Suppressor macrophage treated with lipopolysaccharide for 4 hours (primary cell): ENCODE measurements around the gene IFT74.

Experiments used
- DNase-seq: peaks from one replicate; pipeline ENCODE4 v3.0.0-alpha.2; 2020

The IFT74 gene

DNA sequence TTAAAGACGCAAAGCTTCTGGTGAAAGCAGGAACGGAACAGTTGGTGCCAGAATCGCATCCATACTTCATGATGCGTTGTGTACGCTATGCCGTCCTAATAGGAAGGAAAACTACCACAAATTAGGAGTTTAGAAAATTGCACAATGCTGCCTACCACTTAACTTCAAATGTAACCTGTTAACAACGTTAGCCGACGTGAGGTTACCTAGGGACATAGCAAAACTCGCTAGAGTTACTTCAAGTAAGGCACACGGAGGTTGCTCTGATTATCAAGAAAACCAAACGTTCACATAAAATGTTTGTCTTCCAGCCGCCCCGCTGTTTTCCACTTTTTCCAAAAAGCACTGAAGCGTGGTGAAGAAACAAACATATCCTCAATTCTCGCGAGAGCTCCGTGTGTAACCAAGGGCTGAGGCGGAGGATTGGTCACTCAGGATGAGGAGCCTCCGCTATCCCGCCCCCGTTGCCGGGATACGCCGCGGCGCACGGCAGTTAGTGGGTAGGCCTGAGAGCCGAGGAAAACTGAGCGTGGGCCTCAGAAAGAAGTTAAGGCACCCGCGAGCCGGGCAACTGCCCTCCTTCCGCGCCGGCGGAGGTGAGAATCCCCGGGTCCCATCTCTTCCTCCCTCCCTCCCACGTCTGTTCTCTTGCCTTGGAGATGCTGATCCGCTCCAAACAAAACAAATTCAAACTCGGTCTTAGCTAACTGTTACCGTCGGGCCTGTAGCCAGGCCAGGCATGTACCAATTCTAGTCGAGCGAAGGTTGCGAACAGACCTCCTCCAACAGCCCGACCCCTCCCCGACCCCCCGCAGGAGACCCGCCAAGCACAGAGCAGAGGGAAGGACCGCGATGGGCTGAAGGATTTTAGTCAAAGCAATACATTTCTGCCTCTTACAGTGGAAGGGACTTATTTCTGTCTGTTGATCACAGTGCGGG lies at the start of gene IFT74:
IFT74 (plus strand) TSS at position 492 of the 939 bp plus-strand sequence. CDS start 5,556 bp downstream, outside the sequence.
- DNase-seq = peak; percentile 99

GRCh38 chr9:26913138-26913668 lies 43.0 kb upstream of the IFT74 start:
- DNase-seq = no peak

DNA sequence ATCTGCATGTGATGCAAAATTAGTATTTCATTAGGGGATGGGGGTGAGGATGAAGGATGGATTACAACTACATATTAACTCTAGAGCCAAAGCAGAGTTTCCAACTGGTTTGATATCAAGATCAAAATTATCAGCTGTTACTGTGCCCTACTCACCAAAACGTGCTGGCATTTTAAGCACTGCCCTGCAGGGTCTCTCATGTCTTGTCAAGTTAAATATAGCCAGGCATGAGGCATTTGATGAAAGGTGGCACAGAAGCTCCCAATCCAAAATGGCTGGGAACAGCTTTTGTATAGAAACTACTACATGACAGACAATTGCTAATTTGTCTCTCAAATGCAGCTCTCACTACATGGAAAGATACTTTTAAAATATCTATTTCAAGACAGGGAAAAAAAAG lies 36.5 kb upstream of the IFT74 start:
- no peak for DNase-seq

- DNase-seq = no peak
Measured at GRCh38 chr9:26925609-26926008, 30.6 kb upstream of the IFT74 start.

DNA sequence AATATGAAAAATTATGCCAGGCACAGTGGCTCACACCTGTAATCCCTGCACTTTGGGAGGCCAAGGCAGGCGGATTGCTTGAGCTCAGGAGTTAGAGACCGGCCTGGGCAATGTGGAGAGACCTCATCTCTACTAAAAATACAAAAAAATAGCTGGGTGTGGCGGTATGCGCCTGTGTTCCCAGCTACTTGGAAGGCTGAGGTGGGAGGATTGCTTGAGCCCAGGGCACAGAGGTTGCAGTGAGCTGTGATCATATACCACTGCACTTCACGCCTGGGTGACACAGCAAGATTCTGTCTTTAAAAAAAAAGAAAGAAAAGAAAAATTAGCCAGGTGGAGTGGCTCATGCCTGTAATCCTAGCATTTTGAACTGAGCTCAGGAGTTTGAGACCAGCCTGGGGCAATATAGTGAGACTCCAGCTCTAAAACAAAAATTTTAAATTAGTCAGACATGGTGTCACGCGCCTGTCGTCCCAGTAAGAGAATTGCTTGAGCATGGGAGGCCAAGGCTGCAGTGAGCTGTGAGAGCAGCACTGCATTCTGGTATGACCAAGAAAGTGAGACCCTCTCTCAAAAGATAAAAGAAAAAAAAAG lies 27.2 kb upstream of the IFT74 start:
- DNase-seq = no peak

- no peak for DNase-seq
Measured at GRCh38 chr9:26935847-26936246, 20.4 kb upstream of the IFT74 start.

GRCh38 chr9:26937816-26938371 lies 18.3 kb upstream of the IFT74 start:
- DNase-seq = no peak

DNA sequence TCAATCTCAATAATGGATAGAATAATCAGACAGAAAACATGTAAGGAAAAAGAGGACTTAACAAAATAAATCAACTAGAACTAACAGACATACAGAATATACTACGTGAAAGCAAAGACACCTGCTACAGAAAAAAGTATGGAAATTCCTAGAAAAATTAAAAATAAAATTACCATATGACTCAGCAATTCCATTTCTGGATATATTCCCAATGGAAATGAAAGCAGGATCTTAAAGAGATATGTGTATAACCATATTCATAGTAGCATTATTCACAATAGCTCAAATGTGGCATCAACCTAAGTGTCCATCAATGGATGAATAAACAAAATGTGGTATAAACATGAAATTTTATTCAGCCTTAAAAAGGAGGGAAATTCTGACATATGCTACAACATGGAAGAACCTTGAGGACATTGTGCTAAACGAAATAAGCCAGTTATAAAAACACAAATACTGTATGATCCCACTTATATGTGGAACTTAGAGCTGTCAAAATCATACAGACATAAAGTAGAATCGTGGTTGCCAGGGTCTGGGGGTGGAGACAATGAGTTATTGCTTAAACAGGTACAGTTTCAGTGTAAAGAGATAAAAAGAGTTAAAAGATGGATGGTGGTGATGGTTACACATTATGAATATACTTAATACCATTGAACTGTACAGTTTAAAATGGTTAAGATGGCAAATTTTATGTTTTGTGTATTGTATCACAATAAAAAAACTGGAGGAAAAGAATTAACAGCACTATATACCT lies 16.1 kb upstream of the IFT74 start:
- no peak for DNase-seq

GRCh38 chr9:26940779-26941178 lies 15.4 kb upstream of the IFT74 start:
- no peak for DNase-seq

GRCh38 chr9:26945591-26945990 lies 10.6 kb upstream of the IFT74 start:
- no peak for DNase-seq

- peak; percentile 95 for DNase-seq
Measured at GRCh38 chr9:26946753-26947727, 9.2 kb upstream of the IFT74 start, which contains the start of gene PLAA. TSS of gene PLAA (minus strand) at chr9:26947242. CDS start at chr9:26947045, 197 bp downstream.

DNA sequence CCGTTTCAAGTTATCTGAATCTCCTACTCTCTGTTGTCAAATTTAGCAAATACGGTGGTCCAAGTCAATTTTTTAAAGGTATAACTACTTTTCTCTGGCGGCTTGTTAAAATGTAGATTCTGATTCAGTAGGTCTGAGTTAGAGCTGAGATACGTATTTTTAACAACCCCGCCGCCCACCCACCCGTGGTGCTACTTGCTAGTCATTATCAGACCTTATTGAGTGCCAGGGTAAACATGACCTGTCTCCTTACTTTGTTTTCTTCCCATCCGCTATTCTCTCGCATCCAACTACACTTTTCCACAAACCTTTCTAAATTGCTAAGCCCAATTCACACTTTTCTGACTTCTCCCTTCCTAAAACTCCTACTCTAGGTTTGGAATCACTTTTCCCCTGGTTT lies 8.5 kb upstream of the IFT74 start:
- no peak for DNase-seq

GRCh38 chr9:26949637-26950069 lies 6.6 kb upstream of the IFT74 start:
- no peak for DNase-seq

GRCh38 chr9:26950521-26950920 lies 5.7 kb upstream of the IFT74 start:
- no peak for DNase-seq

DNA sequence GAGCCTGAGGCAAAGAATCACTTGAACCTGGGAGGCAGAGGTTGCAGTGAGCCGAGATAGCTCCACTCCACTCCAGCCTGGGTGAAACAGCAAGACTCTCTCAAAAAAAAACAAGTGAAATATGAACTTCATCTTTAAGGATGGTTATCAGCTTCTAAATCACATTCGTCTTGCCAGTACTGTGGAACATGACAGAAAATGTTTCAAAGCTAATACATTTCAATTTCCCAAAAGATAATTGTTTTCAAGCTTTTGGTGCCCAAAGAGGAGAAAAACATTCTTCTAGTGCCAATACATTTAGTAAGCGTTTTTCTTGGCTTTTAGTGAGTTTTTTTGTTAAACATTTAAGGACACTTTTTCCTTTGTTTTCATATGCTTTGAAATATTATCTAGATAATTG lies 4.4 kb upstream of the IFT74 start:
- no peak for DNase-seq

DNA sequence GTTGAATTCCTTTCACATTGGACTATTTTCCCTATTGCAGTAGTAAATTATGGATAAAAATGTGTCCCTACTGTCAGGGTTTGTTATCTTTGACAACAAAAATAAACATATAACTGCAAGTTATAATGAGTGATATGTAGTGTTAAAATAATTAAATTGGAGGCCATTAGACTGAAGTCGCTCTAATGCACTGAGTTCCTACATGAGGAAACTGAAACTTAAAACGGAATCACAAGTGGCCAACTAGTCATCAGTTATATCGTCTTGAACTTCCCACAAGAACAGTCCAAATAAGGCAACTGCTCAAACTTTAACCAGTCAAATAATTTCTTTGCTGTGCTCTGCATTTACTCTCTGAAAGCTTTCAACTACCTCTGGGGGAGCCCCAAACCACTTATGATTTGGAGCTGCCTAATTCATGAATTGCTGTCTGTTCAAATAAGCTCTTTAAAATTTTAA lies 2.1 kb upstream of the IFT74 start:
- peak; percentile 94 for DNase-seq

DNA sequence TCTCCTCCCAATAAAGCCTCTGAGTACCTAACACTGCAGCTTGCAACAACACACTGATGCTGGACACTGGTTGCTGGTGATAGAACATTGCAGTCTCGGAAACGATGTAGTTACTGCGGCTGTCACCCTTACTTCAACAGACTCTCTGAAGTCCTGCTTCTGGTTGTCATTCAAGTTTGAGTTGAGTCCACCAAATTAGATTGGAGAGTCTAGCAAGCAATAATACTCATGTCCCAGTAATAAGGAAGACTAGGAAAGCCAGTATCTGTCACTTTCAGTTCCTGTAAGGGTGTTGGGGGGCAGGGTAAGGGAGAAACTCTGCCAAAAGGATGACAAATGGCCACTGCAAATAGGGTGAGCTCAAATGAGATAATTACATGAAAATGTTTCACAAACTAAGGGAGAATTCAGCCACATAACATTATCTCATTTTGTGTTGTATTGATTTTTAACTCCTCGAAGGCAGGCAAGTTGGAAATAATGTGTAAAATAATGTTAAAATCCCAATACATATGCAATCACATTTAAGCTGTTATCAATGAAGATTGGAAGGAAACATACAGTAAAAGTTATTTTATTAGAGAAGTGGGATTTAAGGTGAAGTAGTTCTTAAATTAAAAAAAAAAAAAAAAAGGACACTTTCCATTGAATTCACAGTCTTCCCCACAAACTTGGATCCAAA lies 849 bp upstream of the IFT74 start:
- peak; percentile 93 for DNase-seq

DNA sequence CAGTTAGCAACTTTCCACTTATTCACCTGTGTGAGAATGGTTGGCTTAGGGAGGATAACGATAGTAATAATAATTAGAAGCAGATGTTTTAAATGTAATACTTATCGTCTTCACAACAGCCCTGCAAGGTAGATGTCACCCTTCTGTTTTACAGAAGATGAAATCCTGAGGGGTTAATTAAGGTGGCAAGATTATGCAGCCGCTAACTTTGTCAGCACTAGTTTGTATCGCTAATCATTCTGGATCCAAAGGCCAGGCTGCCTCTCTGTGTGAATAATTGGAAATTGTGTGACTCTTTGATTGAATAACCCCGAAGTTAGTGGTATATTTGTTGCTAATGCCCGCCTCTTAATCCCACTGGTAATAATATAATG lies 635 bp downstream of the IFT74 start:
- no peak for DNase-seq

DNA sequence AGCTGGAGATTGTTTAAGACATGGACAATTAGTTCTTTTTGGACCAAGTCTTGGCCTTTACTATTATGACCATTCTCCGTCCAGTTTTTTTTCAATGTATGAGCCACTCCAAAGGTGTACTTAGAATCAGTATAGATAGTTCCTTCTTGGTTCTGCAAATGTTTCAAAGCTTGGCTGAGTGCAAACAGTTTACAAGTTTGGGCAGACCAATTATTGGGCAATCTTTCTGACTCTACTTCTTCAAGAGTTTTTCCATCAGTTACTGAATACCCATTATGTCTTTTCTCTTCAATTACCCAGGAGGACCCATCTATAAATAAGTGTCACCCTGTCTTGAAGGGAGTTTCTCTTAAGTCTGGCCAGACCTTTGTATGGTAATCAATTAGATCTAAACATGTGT lies 15.5 kb downstream of the IFT74 start:
- no peak for DNase-seq

- DNase-seq = no peak
Measured at GRCh38 chr9:26973989-26974388, 17.8 kb downstream of the IFT74 start.

DNA sequence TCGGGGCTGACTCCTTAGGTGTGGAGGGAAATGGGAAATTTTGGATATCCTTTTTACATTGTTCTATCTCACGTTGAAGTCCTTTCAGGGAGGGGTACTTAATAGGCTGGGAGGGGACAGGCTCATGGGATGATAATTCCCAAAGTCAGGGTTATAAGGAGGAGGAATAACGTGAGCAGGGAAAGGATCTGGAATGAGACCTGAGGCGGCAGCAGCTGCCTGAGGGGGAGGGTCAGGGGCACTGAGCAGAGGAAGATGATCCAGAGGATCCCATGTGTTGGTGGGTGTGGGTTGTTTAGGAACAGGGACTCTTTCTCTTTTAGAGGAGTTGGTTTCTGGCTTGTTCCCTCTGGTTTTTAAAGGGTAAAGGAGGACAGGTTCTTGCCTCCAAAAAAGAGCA lies 18.7 kb downstream of the IFT74 start:
- no peak for DNase-seq
